ENCODE measurements around the gene TPSD1.
"Not testable (repeated sequence)": the region's sequence is repeated elsewhere in the genome, so short reads cannot be mapped to it uniquely, and the experiment has no call there.

The TPSD1 gene

DNA sequence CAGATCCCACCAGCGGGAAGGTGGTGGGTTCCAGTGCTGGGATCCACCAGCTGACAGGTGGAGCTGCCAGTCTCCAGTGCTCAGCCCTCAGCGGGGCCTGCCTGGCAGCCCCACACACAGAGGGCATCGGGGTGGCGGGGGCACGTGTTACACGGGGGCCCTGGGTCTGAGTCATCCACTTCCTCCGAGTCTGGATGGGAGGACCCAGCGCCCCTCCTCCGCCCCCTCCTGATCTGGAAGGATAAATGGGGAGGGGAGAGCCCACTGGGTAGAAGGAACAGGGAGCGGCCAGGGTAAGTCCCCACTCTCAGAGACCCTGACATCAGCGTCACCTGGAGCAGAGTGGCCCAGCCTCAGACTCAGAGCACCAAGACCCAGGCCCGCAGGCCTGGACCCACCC is 15.4 kb upstream of the TPSD1 start, which contains the start of gene TPSAB1:
Gene TPSAB1, plus strand, starts transcription at position 270 of the 400 bp plus-strand sequence. CDS start 234 bp downstream, outside the sequence.
- in situ Hi-C loops (cut with MboI; ENCODE audit: low sequenced_read_pairs) = not testable (repeated sequence)

DNA sequence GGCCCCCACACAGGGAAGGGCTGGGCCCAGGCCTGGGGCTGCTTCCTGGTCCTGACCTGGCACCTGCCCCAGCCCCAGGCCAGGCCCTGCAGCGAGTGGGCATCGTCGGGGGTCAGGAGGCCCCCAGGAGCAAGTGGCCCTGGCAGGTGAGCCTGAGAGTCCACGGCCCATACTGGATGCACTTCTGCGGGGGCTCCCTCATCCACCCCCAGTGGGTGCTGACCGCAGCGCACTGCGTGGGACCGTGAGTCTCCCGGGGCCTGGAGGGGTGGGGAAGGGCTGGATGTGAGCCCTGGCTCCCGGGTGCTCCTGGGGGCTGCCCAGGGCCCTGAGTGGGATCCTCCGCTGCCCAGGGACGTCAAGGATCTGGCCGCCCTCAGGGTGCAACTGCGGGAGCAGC is 14.8 kb upstream of the TPSD1 start:
- in situ Hi-C loops (cut with MboI; ENCODE audit: low sequenced_read_pairs) = not testable (repeated sequence)

DNA sequence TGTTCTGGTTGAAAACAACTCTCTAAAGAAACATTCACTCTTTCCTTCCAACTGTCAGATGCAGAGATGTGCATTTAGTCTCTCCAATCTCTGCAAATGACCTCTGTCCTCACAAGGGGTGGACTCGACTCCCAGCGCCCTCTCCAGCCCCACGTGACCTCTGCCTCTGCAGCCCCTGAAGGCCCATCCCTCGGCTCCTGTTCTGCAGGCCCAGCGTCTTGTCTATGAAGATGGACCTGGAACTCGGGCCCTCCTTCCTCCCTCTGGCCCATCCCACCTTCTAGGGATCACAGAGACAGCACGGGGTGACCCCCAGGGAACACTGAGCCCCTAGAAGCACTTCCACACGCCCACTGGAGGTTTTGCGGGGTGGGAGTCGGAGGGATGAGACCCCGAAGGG is 12.5 kb upstream of the TPSD1 start:
- in situ Hi-C loops (cut with MboI; ENCODE audit: low sequenced_read_pairs) = not testable (repeated sequence)

DNA sequence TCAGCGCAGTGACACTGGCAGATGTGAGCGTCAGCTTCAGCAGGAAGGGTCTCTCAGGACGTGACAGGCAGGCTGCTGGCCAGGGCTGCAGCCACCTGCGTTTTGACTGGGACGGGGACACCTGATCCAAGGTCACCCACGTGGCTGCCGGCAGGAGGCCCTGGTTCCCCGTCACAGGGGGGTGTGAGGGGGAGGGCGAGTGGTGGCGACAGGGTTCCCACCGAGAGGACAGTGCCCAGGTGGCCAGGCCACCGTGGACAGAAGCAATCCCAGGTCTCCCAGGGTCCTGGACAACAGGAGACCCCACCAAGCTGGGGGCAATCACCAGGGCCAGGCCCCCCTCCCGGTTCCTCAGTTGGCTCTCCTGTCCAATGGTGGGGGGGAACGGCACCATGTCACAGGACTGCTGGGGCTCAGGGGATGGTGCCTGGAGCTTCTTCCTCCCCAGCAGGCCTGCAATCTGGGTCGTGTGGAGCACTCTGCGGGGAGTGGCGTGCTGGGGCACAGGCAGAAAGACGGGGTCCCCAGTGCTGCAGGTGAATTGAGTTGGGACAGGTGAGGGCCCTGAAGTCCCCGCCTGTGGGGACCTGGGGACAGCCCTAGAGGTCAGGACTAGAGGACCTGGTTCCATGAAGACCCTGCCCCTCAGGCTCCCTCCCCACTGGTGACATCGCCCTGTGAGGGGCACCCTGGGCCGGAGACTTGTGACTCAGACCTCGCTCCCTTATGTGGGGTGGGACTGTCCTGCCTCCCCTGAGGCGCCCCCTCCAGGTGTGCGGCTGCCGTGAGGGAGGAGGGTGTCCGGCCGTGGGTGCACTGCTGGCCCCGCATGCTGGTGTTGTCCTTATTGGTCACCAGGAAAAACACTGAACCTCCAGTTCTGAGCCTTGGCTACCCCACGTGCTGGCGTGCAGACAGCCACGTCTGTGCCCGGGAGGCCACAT is 11.7 kb upstream of the TPSD1 start:
- in situ Hi-C loops (cut with MboI; ENCODE audit: low sequenced_read_pairs) = not testable (repeated sequence)

DNA sequence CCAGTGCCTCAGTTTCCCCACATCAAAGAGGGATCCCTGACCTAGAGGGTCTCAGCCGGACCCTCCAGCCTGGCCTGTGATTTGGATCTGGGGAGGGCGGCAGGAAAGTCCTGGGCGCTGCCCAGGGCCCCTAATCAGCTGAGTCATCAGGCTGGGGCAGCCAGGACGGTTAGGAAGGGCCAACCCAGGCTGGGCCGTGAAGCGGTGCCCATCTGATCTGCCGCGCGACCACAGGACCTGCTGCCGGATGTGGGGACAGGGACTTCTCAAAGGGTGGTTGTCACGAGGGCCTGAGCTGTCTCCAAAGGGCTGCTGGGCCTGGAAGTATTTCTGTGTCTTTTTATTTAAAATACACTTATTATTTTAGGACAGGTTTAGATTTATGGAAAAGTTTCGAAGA is 11.0 kb upstream of the TPSD1 start:
- in situ Hi-C loops (cut with MboI; ENCODE audit: low sequenced_read_pairs) = no loop called here

DNA sequence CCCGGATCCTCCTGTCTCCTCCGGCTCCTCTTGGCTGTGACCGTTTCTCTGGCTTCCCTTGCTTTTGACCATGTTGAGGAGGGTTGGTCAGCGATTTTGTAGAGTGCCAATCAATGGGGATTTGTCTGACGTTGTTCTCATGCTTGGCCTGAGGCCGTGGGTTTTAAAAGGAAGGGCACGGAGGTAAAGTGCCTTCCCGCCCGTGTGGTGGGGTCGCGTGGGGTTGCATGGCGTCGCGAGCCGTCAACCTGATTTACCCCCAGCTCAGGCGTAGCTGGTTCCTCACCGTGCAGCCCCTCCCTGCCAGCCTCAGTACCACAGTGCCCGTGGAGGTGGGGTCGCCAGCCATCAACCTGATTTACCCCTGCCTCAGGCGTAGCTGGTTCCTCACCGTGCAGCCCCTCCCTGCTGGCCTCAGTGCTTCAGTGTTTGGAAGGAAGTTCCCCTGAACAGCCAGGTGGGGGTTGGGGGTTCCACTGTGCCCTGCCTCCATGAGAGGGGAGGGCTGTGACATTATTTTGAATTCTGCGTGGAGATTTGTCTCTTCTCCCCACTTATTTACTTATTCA is 10.3 kb upstream of the TPSD1 start:
- in situ Hi-C loops (cut with MboI; ENCODE audit: low sequenced_read_pairs) = no loop called here

DNA sequence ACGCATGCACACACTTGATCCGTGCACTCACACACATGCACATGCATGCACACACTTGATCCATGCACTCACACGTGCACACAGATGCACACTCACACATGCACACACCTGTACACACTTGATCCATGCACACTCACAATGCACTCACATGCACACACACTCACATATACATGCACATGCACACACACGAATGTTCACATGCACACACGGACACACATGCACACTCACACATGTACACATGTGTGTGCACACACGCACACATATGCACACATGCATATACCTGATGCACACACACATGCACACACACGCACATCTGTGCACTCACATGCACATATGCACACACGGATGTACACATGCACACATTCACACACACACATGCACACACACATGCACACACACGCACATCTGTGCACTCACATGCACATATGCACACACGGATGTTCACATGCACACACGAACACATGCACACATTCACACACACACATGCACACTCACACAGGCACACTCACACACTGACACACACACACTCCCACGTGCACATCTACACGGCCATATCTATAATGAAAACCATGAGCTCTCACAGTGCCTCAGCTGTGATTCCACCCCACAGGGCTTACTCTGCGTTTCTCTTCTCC is 7.8 kb upstream of the TPSD1 start:
- in situ Hi-C loops (cut with MboI; ENCODE audit: low sequenced_read_pairs) = not testable (repeated sequence)

DNA sequence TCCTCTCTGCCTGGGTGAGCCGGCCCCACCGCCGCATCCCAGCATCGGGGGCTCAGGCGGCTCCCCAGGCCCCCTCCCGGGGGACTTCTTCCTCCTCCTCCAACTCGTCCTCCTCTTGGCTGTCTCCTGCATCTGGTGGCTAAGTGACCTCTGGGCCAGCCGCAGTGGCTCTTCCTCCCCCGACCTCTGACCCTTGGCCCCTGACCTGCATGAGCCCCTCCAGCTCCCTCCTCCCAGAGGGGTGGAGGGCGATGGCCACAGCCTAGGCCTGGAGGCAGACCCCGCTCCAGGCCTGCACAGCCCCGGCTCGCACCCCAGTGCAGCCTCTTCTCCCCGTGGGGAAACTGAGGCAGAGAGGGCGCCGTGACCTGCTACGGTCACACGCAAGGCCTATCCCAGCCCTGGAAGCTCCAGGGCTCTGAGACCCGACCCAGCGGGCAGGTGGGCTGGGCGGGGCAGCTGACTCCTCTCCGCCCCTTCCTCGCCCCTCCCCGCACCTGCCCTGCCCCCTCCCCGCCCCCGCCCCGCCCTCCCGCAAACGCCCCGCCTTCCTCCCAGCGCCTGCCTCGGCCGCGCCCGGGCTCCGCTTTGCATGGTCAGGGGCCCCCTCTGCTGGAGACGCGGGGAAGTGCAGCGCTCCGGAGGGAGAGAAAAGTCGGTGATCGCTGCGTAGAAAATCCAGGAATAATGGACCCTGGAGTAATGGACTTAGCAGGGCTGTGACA is 6.7 kb upstream of the TPSD1 start:
- in situ Hi-C loops (cut with MboI; ENCODE audit: low sequenced_read_pairs) = not testable (repeated sequence)

DNA sequence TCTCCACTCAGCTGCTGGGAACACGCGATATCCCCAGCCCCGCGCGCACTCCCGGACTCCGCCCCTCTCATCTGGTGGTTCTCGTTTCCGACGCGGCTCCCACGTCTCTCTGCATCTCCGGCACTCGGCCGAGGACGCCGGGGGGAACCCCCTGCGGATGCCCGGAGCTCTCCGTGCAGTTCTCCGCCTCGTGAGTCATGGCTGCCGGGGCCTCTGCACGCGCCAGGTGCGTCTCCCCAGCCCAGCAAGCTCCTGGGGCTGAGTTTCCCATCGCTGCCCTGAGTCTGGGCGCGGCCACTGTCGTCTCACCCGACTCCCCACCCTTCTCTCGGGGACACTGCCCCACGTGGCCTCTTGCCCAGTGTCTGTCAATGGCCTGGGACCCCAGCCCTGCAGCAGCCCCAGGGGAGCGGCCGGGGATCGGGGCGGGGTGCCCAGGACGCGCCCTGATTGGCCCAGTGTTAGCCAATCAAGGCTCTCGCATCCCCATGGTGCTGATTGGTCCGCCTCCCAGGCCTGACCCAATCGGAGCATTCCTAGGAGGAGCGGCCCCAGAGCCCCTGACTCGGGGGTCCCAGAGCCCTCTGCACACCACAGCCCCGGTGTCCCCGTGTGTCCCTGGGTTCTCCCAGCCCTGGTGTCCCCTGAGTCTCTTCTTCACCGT is 2.0 kb upstream of the TPSD1 start:
- in situ Hi-C loops (cut with MboI; ENCODE audit: low sequenced_read_pairs) = not testable (repeated sequence)

DNA sequence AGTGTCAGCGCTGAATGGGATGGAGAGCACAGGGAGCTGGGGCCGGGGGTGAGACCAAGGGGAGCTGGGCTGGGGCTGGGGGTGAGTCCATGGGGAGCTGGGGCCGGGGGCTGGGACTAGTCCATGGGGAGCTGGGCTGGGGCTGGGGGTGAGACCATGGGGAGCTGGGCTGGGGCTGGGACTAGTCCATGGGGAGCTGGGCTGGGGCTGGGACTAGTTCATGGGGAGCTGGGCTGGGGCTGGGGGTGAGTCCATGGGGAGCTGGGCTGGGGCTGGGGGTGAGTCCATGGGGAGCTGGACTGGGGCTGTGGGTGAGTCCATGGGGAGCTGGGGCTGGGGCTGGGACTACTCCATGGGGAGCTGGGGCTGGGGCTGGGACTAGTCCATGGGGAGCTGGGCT is 1.0 kb upstream of the TPSD1 start:
- in situ Hi-C loops (cut with MboI; ENCODE audit: low sequenced_read_pairs) = not testable (repeated sequence)

DNA sequence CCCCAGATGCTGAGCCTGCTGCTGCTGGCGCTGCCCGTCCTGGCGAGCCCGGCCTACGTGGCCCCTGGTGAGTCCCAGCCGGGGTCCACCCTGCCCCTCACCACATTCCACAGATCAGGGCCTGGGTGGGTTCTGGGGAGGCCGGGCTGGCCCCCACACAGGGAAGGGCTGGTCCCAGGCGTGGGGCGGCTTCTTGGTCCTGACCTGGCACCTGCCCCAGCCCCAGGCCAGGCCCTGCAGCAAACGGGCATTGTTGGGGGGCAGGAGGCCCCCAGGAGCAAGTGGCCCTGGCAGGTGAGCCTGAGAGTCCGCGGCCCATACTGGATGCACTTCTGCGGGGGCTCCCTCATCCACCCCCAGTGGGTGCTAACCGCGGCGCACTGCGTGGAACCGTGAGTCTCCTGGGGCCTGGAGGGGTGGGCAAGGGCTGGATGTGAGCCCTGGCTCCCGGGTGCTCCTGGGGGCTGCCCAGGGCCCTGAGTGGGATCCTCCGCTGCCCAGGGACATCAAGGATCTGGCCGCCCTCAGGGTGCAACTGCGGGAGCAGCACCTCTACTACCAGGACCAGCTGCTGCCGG is 516 bp downstream of the TPSD1 start:
- in situ Hi-C loops (cut with MboI; ENCODE audit: low sequenced_read_pairs) = not testable (repeated sequence)

DNA sequence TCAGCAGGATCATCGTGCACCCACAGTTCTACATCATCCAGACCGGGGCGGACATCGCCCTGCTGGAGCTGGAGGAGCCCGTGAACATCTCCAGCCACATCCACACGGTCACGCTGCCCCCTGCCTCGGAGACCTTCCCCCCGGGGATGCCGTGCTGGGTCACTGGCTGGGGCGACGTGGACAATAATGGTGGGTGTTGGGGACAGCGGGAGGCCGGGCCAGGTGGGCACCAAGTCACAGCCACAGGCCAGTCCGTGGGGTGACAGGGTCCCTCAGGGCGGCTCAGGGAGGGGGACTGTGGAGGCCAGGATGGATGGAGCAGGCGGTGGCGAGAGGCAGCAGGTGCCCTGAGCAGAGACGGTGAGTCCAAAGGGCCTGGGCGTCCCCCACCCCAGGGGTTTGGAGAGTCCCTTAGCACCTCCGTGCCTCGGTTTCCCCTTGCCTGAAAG is 1.0 kb downstream of the TPSD1 start:
- in situ Hi-C loops (cut with MboI; ENCODE audit: low sequenced_read_pairs) = no loop called here

DNA sequence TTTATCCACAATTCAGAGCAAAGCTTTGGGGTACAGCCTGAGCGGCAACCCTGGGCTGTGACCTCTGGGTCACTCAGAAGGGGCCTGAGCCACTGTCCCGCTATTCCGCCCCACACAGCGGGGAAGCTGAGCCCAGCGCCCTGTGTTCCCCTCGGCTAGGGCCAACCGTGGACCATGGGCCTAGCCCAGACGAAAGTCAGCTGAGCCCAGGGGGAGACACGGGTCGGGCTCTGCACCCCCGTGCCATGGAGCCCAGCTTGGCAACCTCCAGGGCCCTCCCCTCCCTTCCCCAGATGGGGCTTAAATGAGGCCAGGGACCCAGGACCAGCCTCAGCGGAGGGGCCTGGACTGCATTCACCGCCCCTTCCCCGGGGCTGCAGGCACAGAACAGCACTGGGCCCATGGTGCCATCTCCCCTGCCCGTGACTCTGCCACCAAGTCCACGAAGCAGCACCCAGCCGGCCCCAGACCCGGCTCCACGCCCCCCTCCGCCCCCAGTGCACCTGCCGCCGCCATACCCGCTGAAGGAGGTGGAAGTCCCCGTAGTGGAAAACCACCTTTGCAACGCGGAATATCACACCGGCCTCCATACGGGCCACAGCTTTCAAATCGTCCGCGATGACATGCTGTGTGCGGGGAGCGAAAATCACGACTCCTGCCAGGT is 1.8 kb downstream of the TPSD1 start:
- in situ Hi-C loops (cut with MboI; ENCODE audit: low sequenced_read_pairs) = no loop called here

DNA sequence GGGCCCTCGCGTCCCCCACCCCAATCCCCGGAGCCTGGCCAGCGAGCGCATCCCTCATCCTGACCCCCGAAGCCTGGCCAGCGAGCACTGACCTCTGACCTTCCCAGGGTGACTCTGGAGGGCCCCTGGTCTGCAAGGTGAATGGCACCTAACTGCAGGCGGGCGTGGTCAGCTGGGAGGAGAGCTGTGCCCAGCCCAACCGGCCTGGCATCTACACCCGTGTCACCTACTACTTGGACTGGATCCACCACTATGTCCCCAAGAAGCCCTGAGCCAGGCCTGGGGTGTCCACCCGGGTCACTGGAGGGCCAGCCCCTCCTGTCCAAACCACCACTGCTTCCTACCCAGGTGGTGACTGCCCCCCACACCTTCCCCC is 2.3 kb downstream of the TPSD1 start:
- in situ Hi-C loops (cut with MboI; ENCODE audit: low sequenced_read_pairs) = no loop called here

DNA sequence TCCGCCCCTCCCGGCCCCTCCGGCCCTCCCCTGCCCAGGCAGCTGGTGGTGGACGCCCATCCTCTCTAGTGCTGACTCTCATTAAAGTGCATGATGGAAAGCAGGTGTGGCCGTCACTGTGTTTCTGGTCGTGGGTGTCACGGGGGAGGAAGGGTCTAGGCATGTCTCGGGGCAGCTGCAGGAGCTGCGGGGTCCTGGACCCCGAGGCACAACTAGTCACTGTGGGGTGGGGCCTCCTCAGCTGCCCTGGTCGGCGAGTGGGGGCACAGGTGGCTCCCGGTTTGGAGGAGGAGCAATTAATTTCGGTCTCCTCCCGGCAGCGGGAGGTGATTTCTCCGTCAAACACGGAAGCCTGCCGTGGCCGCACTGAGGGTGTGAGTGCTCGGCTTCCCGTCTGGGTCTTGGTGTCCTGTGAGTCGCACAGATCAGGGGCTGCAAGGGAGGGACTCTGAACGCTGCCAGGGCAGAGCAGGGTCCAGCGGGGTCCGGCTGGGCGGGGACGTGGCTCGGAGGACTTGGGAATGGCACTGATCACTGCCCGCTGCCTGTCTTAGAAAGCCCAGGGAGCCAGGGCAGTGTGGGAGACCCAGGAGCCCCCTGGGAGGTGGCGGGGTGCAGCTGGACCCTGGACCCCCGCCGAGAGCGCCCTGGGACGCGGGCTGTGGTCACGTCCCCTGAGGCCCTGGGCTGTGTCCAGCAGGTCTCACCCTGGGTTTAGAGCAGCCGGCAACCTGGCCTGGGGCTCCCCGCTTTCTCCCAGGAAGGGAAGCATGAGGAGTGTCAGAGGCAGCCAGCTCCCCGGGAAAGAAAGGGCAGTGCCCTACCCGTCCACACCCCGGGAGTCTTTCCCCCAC is 3.3 kb downstream of the TPSD1 start:
- in situ Hi-C loops (cut with MboI; ENCODE audit: low sequenced_read_pairs) = no loop called here

DNA sequence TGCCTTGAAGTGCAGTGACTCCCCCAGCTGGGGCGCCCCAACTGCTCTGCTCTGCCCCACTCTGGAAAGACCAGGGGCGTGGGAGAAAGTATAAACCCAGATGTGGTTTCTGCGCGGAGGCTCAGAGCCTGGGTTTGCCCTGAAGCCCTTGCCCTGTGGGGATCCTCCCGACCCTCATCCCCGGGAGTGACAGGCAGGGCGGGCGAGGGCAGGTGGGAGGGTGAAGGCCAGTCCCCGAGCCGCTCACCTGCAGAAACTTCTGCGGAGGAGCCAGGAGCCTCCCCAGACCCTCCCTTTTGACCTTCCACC is 3.8 kb downstream of the TPSD1 start:
- in situ Hi-C loops (cut with MboI; ENCODE audit: low sequenced_read_pairs) = no loop called here

DNA sequence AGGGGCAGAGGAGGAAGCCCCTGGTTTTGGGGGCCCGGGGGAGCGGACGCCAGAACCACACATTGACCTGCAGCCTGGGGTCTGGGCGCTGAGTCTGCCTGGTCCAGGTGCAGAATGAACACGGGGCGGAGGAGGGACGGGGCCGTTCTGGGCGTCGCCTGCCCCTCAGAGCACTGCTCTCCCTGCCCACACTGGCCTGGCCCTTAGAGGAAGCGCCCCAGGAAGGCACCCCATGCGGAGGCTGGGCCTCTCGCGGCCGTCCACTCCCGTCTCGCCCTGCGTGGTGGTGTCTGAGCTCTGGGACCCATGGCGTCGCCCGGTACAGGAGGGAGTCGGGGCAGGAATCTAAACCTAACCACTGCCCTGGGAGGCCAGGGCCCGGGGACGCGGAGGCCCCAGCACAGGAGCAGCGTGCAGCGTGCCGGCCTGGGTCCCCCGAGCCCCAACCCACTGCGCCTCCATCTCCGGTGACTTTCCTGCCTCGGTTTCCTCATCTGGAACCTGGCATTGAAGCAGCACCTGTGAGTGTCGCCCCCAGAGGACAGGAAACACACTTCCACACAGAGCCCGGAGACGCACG is 4.3 kb downstream of the TPSD1 start:
- in situ Hi-C loops (cut with MboI; ENCODE audit: low sequenced_read_pairs) = no loop called here

DNA sequence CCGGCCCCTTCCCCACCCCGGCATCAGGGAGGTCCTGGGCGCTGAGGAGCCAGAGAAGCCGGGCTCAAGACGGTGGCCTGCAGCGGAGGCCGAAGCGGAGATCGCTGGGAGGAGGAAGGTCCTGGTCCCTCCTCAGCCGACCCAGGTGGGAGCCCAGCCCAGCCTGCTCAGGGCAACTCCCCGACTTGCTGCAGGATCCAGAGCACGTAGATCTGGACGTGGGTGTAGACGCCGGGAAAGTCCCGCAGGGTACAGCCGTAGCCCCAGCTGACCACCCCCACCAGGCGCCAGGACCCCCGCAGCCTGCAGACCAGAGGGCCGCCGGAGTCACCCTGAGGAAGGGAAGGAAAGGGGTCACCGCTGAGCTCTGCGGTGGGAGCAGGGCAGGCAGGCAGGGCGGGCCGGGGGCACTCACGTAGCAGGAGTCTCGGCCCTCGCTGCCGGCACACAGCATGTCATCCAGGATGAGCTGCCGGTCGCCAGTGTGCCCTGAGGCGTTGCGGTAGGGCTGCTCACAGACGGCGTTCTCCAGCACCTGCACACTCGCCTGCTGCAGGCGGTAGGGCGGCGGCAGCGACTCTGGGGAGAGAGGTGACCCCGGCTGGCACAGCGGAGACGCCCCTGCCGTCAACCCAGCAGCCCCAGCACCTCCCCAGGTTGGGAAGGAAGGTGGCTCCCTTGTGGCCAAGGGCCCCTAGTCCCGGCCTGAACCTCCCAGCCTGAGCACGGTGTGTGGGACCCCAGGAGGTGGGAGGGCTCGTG is 5.4 kb downstream of the TPSD1 start:
- in situ Hi-C loops (cut with MboI; ENCODE audit: low sequenced_read_pairs) = no loop called here
